OCI-LY7 (cell line): ENCODE data around the gene DPYD. TPM values are rescaled to one million over a fixed set of nuclear protein-coding genes. Genes with fewer than 3 reads are reported as not detected.

Experiments
- BruUV-seq: library from RNA; stranded (reverse); fragments of 400-500 nt; replicated peaks from 2 replicates; lab custom pipeline; 2021; lab: Mats Ljungman, UMichigan
- CTCF ChIA-PET: fragments of 300-600 bp; sonication (Branson Sonifier 250); formaldehyde crosslinking; loops from one replicate; lab custom pipeline; 2022; ENCODE audit warnings: antibody characterized with exemption; ENCODE audit not compliant: unreplicated experiment; lab: Charles Lee
- POLR2A ChIA-PET: fragments of 300-600 bp; sonication (Branson Sonifier 250); formaldehyde crosslinking; loops from one replicate; lab custom pipeline; 2022; ENCODE audit warnings: antibody characterized with exemption; lab: Charles Lee
- DNase-seq: peaks from one replicate; pipeline ENCODE4 v3.0.0-alpha.2; 2015; ENCODE audit warnings: low spot score
- H2AFZ ChIP-seq: fragments of 200-600 bp; sonication (generic), shearing (Covaris generic); 2 replicates; pipeline ENCODE4 v1.6.1; 2014; ENCODE audit warnings: mild to moderate bottlenecking, antibody characterized with exemption, low read length, moderate library complexity
- H3K27ac ChIP-seq: fragments of 200-600 bp; sonication (generic); 2 replicates; pipeline ENCODE4 v1.5.1; 2014; ENCODE audit warnings: mixed run types, low read depth, mild to moderate bottlenecking, moderate library complexity, low read length, inconsistent platforms; ENCODE audit not compliant: poor library complexity, severe bottlenecking
- H3K36me3 ChIP-seq: fragments of 200-600 bp; sonication (generic); 2 replicates; pipeline ENCODE4 v1.6.1; 2014; ENCODE audit warnings: mild to moderate bottlenecking, antibody characterized with exemption, low read length, moderate library complexity, mixed read lengths; ENCODE audit not compliant: insufficient read depth
- H3K4me1 ChIP-seq: fragments of 200-600 bp; sonication (generic); 2 replicates; pipeline ENCODE4 v1.5.1; 2014; ENCODE audit warnings: mild to moderate bottlenecking, low read length; ENCODE audit not compliant: insufficient read depth, poor library complexity, severe bottlenecking
- H3K4me2 ChIP-seq: fragments of 200-600 bp; sonication (generic); 2 replicates; pipeline ENCODE4 v1.6.1; 2014; ENCODE audit warnings: mild to moderate bottlenecking, low read length
- H3K4me3 ChIP-seq: fragments of 200-600 bp; sonication (generic); 2 replicates; pipeline ENCODE4 v1.5.1; 2014; ENCODE audit warnings: mild to moderate bottlenecking, low read depth, low read length; ENCODE audit not compliant: poor library complexity, severe bottlenecking
- H3K79me2 ChIP-seq: fragments of 200-600 bp; sonication (generic); 2 replicates; pipeline ENCODE4 v1.6.1; 2016; ENCODE audit warnings: low read depth, mild to moderate bottlenecking, low read length, moderate library complexity, mixed read lengths; ENCODE audit not compliant: insufficient read depth
- H3K9me2 ChIP-seq: fragments of 200-600 bp; sonication (generic); 2 replicates; pipeline ENCODE4 v1.6.1; 2016; ENCODE audit warnings: mild to moderate bottlenecking, low read length, mixed read lengths; ENCODE audit not compliant: insufficient read depth
- H3K9me3 ChIP-seq: fragments of 200-600 bp; sonication (generic); 2 replicates; pipeline ENCODE4 v1.6.1; 2014; ENCODE audit warnings: mild to moderate bottlenecking, mixed run types, low read length, mixed read lengths
- H4K20me1 ChIP-seq: fragments of 200-600 bp; sonication (generic); 2 replicates; pipeline ENCODE4 v1.6.1; 2014; ENCODE audit warnings: mild to moderate bottlenecking, antibody characterized with exemption, low read length, moderate library complexity, mixed read lengths; ENCODE audit not compliant: insufficient read depth
- EZH2phosphoT487 ChIP-seq: fragments of 200-600 bp; sonication (generic); IDR thresholded peaks from 2 replicates; pipeline ENCODE4 v1.6.1; 2018; ENCODE audit warnings: low read depth, borderline replicate concordance, mild to moderate bottlenecking, mixed run types, antibody characterized with exemption, low read length, moderate library complexity, mixed read lengths
- intact Hi-C: fragments of 100-400 bp; cut with micrococcal nuclease; formaldehyde crosslinking; loops from one replicate; pipeline ENCODE4 v1.10.0; 2022; ENCODE audit not compliant: unreplicated experiment
- total RNA-seq, 2 experiments: library from RNA; depleted of rRNA in 1 of 2; stranded (reverse); fragments of >200 nt in 1 of 2; shearing (Covaris generic) in 1 of 2; gene quantifications; 2 replicates each; pipeline ENCODE4 v1.2.3, GENCODE V29; 2014 to 2022
- TF ChIP-seq, protein P1 (sequence below): fragments of 200-600 bp; sonication (generic); conservative IDR thresholded peaks from 2 replicates; pipeline ENCODE4 v1.5.1; 2014; ENCODE audit warnings: mild to moderate bottlenecking, antibody characterized with exemption, low read length, moderate library complexity, mixed read lengths

DPYD gene
- total RNA-seq, 2 experiments from 2014 or later, result 5.5 to 13.4 TPM

DNA sequence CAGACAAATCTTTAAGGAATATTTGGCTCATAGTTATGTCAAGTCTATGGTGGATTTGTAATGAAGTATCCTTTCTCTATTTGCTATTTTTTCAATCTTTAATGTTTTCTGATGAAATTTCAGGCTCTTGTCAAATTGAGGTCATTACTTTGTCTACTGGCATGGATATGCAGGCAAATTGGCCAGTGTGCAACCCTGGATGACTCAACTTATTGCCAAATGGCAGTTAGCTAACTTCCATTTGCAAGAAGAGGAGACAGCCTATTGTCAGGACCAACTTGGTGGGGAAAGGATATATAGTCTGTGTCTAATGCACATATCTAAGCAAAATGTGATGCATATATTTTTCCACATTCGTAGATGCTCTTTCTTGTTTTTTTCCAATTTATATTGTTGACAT lies 668.8 kb downstream of the DPYD start:
- CTCF ChIA-PET, result no interaction called here
- no peak for DNase-seq
- TF ChIP-seq, protein P1, sequence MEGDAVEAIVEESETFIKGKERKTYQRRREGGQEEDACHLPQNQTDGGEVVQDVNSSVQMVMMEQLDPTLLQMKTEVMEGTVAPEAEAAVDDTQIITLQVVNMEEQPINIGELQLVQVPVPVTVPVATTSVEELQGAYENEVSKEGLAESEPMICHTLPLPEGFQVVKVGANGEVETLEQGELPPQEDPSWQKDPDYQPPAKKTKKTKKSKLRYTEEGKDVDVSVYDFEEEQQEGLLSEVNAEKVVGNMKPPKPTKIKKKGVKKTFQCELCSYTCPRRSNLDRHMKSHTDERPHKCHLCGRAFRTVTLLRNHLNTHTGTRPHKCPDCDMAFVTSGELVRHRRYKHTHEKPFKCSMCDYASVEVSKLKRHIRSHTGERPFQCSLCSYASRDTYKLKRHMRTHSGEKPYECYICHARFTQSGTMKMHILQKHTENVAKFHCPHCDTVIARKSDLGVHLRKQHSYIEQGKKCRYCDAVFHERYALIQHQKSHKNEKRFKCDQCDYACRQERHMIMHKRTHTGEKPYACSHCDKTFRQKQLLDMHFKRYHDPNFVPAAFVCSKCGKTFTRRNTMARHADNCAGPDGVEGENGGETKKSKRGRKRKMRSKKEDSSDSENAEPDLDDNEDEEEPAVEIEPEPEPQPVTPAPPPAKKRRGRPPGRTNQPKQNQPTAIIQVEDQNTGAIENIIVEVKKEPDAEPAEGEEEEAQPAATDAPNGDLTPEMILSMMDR, result no peak
- H3K9me3 ChIP-seq, result no peaks in the 10 kb centered on the region
- no peak overlapping the region for H2AFZ ChIP-seq
- no TSS peak for BruUV-seq
- H4K20me1 ChIP-seq, result no peaks in the 10 kb centered on the region
- POLR2A ChIA-PET, result no interaction called here
- H3K4me3 ChIP-seq, result no peak overlapping the region
- no peak overlapping the region for H3K27ac ChIP-seq
- no peaks in the 10 kb centered on the region for H3K9me2 ChIP-seq
- intact Hi-C loops, result no loop called here
- no peaks in the 10 kb centered on the region for H3K4me1 ChIP-seq
- no peak overlapping the region for H3K4me2 ChIP-seq
- no peaks in the 10 kb centered on the region for H3K36me3 ChIP-seq
- no peaks in the 10 kb centered on the region for H3K79me2 ChIP-seq

DNA sequence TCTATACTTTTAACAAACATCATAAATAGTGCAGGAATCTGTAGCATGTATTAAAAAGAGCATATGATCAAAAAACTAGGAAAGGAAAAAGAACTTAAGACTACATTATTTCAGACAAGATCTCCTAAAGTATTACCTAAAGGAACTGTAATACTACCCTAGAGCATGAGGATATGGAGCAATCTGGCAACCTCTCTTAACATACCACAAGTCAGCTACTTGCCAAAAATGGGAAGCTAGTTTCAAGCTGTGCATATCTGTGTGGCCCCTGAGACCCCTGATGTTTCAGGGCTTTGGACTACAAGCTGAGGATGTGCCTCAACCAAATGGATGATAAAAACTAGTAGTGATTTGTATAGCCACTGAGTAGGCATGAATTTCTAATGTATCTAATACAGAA lies 673.6 kb downstream of the DPYD start:
- POLR2A ChIA-PET, result no interaction called here
- CTCF ChIA-PET, result no interaction called here
- intact Hi-C loops, result loop anchor here (10.0 kb wide), 1 partner anchor 288 kb away; no protein-coding TSS in a partner anchor
- no peak overlapping the region for H2AFZ ChIP-seq
- H3K79me2 ChIP-seq, result no peaks in the 10 kb centered on the region
- BruUV-seq, result no TSS peak
- H4K20me1 ChIP-seq, result no peaks in the 10 kb centered on the region
- no peaks in the 10 kb centered on the region for H3K9me3 ChIP-seq
- TF ChIP-seq, protein P1, result no peak
- no peak for TF ChIP-seq EZH2phosphoT487
- H3K4me3 ChIP-seq, result no peak overlapping the region
- H3K36me3 ChIP-seq, result no peaks in the 10 kb centered on the region
- no peaks in the 10 kb centered on the region for H3K4me1 ChIP-seq
- DNase-seq, result no peak
- H3K4me2 ChIP-seq, result no peak overlapping the region
- H3K27ac ChIP-seq, result no peak overlapping the region
- no peaks in the 10 kb centered on the region for H3K9me2 ChIP-seq

DNA sequence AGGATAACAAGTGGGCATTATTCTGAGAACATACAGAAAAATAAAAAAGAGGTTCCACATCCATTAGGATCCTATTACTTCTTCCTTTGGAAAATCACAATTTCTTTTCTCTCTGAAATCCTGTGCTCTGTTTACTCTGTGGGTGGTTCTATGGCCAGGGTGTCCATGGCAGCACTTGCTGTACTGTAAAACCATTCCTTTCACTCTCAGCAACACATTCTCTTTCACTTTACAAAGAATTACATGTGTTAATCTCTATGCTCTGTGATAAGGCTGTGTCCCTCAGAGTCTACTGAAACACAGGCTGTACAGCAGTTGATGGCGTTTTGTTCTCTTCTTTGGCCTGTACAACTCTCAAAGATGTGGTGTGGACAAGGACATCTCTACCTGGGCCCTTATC lies 675.2 kb downstream of the DPYD start:
- no peaks in the 10 kb centered on the region for H3K4me1 ChIP-seq
- no peak overlapping the region for H3K27ac ChIP-seq
- TF ChIP-seq EZH2phosphoT487, result no peak
- TF ChIP-seq, protein P1, result no peak
- H3K4me3 ChIP-seq, result no peak overlapping the region
- no peaks in the 10 kb centered on the region for H3K9me3 ChIP-seq
- no peaks in the 10 kb centered on the region for H3K36me3 ChIP-seq
- H3K9me2 ChIP-seq, result no peaks in the 10 kb centered on the region
- H4K20me1 ChIP-seq, result no peaks in the 10 kb centered on the region
- no peak overlapping the region for H2AFZ ChIP-seq
- no peak for DNase-seq
- H3K79me2 ChIP-seq, result no peaks in the 10 kb centered on the region
- intact Hi-C loops, result loop anchor here (10.0 kb wide), 1 partner anchor 289 kb away; no protein-coding TSS in a partner anchor
- no peak overlapping the region for H3K4me2 ChIP-seq
- no TSS peak for BruUV-seq
- POLR2A ChIA-PET, result no interaction called here
- CTCF ChIA-PET, result no interaction called here
